WI38 (cell line): ENCODE data around the gene STX18.

Source experiments
- H3K4me3 ChIP-seq: 2 replicates; pipeline ENCODE4 v1.5.1; 2011; ENCODE audit warnings: low read depth, mild to moderate bottlenecking, control low read depth, low read length
- TF ChIP-seq, protein P1 (sequence below): IDR thresholded peaks from 2 replicates; pipeline ENCODE4 v1.5.1; 2012; ENCODE audit warnings: low read depth, mild to moderate bottlenecking, control low read depth, low read length

The STX18 gene

DNA sequence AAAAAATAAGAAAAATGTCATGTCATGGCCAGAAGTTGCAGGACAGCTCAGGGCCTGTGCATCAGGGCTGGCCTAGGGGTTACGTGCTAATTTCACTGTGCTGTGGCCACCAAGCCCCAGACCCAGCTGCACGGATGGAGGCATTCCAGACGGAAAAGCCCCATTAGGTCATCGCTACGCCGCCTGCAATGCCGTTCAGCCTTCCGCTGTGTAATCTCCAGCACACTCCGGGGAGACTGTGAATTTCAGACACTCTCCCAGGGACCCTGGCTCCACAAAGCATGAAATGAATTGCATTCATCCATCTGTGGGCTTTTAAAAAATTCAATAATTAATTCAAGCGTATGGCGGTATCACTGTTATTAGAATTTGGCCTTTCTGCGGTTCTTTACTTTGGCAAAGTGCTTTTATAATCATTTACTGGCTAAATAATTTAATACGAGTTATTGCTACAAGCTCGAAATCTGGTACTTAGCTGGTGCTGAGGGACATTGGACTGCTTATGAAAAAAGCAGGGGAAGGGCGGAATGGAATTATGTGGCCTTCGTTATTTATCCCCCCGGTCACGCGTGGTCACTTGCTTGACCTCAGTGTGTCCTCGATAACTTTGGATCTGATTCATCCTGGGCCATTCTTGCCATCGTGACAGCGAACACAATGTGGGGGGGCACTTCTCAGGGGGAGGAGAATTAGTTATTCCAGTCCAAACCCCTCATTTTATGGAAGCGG, 164.0 kb downstream of the STX18 start:
- TF ChIP-seq, protein P1, sequence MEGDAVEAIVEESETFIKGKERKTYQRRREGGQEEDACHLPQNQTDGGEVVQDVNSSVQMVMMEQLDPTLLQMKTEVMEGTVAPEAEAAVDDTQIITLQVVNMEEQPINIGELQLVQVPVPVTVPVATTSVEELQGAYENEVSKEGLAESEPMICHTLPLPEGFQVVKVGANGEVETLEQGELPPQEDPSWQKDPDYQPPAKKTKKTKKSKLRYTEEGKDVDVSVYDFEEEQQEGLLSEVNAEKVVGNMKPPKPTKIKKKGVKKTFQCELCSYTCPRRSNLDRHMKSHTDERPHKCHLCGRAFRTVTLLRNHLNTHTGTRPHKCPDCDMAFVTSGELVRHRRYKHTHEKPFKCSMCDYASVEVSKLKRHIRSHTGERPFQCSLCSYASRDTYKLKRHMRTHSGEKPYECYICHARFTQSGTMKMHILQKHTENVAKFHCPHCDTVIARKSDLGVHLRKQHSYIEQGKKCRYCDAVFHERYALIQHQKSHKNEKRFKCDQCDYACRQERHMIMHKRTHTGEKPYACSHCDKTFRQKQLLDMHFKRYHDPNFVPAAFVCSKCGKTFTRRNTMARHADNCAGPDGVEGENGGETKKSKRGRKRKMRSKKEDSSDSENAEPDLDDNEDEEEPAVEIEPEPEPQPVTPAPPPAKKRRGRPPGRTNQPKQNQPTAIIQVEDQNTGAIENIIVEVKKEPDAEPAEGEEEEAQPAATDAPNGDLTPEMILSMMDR, result no peak
- no peak overlapping the region for H3K4me3 ChIP-seq

DNA sequence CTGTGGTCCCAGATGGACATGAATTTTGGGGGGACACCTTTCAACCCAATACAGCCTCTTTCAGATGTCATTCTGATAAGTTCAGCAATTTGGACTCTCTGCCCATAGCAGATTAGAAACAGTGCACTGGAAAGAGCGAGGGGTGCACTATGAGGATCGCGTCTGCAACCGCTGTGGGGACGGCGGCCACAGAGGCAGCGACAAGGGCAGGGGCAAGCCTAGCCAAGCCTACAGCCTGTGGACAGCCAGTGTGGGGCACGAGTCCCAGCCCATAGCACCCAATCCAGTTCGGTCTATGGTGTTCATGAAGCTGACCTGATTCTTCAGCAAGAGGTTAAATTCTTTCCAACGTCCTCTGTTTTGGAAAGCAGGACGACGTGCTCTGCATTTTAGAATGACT, 164.7 kb downstream of the STX18 start:
- TF ChIP-seq, protein P1, result no peak
- H3K4me3 ChIP-seq, result no peak overlapping the region

DNA sequence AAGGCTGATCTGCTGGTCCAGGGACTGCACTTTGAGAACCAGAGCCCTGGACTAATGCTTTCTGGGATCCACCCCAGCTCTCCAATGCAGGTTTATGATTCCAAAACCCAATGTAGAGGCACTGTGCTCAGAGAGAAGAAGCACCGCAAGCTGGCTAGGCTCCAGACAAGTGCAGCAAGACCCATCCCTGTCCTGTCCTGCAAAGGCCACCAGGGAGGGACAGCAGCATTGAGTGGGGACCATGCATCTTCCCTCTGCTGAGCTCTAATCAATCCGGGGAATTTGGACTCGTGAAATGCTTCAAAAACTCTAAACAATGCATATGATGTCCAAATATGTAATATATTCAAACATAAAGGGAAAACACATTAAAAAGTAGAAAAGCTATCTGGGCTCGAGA, 165.8 kb downstream of the STX18 start:
- TF ChIP-seq, protein P1, result no peak

DNA sequence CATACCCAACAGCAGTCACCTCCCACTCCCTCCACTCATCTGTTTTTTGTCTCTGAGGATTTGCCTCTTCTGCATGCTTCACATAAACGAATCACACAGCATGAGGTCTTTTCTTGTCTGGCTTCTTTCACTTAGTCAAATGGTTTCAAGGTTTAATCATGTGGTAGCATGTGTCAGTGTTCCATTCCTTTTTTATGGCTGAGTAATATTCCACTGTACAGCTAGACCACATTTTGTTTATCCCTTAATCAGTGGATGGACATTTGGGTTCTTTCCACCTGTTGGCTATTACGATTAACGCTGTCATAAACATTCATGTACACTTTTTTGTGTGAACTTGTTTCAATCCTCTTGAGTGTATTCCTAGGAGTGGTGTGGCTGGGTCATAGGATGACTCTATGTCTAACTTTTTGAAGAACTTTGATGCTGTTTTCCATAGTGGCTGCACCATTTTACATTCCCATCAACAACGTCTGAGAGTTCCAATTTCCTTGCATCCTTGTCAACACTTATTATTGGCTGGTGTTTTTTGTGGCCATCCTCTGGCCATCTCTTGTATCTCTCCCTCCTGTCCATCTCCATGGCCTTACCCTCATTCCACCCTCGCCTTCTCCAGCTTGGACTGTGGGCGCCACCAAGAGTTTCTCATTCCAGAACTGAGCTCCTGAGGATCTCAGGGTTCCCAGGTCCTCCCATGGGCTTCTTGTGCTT, 167.3 kb downstream of the STX18 start:
- H3K4me3 ChIP-seq, result no peak overlapping the region
- TF ChIP-seq, protein P1, result no peak

More for the DNA sequence above, 165.8 kb downstream of the STX18 start:
- H3K4me3 ChIP-seq, result no peak overlapping the region
